Measurements from ENCODE around the gene ATP6V1E1. TPM values are rescaled to one million over a fixed set of nuclear protein-coding genes. Genes with fewer than 3 reads are reported as not detected.

The ATP6V1E1 gene
- total and polyA plus RNA-seq, 9 of the 15 experiments (the other 6 are each of a cell fraction or from before 2014, with no cell fraction given), result 122 to 249 (median 179) TPM

GRCh38 chr22:17638432-17639246 lies 10.1 kb upstream of the ATP6V1E1 start, which contains the start of gene BCL2L13 (continued):
- TF ChIP-seq, protein P1, sequence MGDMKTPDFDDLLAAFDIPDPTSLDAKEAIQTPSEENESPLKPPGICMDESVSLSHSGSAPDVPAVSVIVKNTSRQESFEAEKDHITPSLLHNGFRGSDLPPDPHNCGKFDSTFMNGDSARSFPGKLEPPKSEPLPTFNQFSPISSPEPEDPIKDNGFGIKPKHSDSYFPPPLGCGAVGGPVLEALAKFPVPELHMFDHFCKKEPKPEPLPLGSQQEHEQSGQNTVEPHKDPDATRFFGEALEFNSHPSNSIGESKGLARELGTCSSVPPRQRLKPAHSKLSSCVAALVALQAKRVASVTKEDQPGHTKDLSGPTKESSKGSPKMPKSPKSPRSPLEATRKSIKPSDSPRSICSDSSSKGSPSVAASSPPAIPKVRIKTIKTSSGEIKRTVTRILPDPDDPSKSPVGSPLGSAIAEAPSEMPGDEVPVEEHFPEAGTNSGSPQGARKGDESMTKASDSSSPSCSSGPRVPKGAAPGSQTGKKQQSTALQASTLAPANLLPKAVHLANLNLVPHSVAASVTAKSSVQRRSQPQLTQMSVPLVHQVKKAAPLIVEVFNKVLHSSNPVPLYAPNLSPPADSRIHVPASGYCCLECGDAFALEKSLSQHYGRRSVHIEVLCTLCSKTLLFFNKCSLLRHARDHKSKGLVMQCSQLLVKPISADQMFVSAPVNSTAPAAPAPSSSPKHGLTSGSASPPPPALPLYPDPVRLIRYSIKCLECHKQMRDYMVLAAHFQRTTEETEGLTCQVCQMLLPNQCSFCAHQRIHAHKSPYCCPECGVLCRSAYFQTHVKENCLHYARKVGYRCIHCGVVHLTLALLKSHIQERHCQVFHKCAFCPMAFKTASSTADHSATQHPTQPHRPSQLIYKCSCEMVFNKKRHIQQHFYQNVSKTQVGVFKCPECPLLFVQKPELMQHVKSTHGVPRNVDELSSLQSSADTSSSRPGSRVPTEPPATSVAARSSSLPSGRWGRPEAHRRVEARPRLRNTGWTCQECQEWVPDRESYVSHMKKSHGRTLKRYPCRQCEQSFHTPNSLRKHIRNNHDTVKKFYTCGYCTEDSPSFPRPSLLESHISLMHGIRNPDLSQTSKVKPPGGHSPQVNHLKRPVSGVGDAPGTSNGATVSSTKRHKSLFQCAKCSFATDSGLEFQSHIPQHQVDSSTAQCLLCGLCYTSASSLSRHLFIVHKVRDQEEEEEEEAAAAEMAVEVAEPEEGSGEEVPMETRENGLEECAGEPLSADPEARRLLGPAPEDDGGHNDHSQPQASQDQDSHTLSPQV (IDR thresholded peaks at IDR 0.05), result peak; percentile 65
- TF ChIP-seq NR4A1 (CRISPR knock-in tag; IDR thresholded peaks at IDR 0.05) (no peak), NR4A1 (tag; IDR thresholded peaks at IDR 0.05) (0 out of 2 replicates have a peak, but pooled peaks have one; percentile 56), NR2C2 (CRISPR knock-in tag; IDR thresholded peaks at IDR 0.05) (peak; percentile 66; the same call in 1 of the 2 replicates), NR2C2 (tag; IDR thresholded peaks at IDR 0.05) (peak; percentile 96), E2F5 (CRISPR knock-in tag; IDR thresholded peaks at IDR 0.05) (peak; percentile 86; the same call in 1 of the 2 replicates), WHSC1 (IDR thresholded peaks at IDR 0.05; ENCODE audit: low read length) (no peak), HDAC6 (IDR thresholded peaks at IDR 0.05; ENCODE audit: low read depth, low read length) (no peak), CHD4 (IDR thresholded peaks at IDR 0.05; ENCODE audit: insufficient read depth, insufficient replicate concordance, low read depth, low read length, poor library complexity, severe bottlenecking) (no peak), MIER1 (IDR thresholded peaks at IDR 0.05; ENCODE audit: low read depth) (no peak), ZSCAN32 (CRISPR knock-in tag; IDR thresholded peaks at IDR 0.05) (no peak), CXXC5 (CRISPR knock-in tag; IDR thresholded peaks at IDR 0.05) (peak; percentile 88), HNRNPLL (IDR thresholded peaks at IDR 0.05; ENCODE audit: low read depth, low read length, poor library complexity, severe bottlenecking) (peak; percentile 71), ZNF586 (CRISPR knock-in tag; conservative IDR thresholded peaks at IDR 0.05) (no peak), ILK (tag; IDR thresholded peaks at IDR 0.05; ENCODE audit: borderline replicate concordance, low read depth) (no peak), MCM2 (IDR thresholded peaks at IDR 0.05; ENCODE audit: low read depth) (no peak)
- TF ChIP-seq, protein P2, sequence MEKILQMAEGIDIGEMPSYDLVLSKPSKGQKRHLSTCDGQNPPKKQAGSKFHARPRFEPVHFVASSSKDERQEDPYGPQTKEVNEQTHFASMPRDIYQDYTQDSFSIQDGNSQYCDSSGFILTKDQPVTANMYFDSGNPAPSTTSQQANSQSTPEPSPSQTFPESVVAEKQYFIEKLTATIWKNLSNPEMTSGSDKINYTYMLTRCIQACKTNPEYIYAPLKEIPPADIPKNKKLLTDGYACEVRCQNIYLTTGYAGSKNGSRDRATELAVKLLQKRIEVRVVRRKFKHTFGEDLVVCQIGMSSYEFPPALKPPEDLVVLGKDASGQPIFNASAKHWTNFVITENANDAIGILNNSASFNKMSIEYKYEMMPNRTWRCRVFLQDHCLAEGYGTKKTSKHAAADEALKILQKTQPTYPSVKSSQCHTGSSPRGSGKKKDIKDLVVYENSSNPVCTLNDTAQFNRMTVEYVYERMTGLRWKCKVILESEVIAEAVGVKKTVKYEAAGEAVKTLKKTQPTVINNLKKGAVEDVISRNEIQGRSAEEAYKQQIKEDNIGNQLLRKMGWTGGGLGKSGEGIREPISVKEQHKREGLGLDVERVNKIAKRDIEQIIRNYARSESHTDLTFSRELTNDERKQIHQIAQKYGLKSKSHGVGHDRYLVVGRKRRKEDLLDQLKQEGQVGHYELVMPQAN (IDR thresholded peaks at IDR 0.05; ENCODE audit: borderline replicate concordance), result no peak
- TF ChIP-seq, protein P3, sequence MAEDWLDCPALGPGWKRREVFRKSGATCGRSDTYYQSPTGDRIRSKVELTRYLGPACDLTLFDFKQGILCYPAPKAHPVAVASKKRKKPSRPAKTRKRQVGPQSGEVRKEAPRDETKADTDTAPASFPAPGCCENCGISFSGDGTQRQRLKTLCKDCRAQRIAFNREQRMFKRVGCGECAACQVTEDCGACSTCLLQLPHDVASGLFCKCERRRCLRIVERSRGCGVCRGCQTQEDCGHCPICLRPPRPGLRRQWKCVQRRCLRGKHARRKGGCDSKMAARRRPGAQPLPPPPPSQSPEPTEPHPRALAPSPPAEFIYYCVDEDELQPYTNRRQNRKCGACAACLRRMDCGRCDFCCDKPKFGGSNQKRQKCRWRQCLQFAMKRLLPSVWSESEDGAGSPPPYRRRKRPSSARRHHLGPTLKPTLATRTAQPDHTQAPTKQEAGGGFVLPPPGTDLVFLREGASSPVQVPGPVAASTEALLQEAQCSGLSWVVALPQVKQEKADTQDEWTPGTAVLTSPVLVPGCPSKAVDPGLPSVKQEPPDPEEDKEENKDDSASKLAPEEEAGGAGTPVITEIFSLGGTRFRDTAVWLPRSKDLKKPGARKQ (CRISPR knock-in tag; IDR thresholded peaks at IDR 0.05), result no peak
